ENCODE results near the gene TRIM65.

DNA sequence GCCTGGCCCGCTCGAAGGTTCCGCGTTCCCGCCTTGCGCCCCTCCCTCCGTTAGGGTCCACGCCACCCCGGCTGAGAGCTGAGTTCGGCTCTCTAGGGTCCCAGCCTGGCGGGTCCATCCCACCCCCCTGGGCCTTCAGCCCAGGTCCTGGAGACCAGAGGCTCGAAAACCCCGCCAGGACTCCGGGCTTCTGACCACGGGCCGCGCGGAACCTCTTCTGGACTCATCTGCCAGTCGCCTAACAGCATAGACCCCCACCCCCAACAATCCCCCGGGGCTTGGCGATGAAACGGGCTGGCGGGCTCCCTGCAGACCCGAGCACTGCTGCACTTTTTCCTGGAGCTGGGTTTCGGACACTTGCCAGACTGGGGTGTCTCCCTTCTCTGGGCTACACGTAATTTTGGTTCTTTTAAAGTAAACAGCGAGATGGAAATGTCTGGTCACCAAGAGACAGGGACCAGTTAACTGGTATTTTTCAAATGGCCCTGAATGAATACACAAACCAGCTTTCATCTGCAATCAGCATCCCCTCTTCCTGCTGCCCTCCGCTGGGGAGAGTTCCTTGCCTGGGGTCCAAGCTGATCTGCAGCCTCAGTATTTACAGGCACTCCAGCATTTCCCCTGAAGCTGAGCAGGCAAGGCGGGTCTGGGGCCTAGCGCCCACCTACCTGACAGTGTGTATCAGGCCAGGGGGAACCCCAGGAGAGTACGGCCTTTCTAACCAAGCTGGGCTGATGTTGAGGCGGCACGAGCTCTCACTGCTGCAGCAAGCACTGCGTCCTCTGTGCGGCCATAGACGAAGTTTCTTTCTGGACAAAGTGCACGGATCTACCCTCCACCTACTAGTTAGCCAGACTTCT is 639 bp upstream of the TRIM65 start:
- TF ChIP-seq, protein P1, sequence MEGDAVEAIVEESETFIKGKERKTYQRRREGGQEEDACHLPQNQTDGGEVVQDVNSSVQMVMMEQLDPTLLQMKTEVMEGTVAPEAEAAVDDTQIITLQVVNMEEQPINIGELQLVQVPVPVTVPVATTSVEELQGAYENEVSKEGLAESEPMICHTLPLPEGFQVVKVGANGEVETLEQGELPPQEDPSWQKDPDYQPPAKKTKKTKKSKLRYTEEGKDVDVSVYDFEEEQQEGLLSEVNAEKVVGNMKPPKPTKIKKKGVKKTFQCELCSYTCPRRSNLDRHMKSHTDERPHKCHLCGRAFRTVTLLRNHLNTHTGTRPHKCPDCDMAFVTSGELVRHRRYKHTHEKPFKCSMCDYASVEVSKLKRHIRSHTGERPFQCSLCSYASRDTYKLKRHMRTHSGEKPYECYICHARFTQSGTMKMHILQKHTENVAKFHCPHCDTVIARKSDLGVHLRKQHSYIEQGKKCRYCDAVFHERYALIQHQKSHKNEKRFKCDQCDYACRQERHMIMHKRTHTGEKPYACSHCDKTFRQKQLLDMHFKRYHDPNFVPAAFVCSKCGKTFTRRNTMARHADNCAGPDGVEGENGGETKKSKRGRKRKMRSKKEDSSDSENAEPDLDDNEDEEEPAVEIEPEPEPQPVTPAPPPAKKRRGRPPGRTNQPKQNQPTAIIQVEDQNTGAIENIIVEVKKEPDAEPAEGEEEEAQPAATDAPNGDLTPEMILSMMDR (IDR thresholded peaks at IDR 0.05 in 2 of 3, conservative IDR thresholded peaks at IDR 0.05 in 1 of 3; ENCODE audit: control insufficient read depth in 2 of 3, extremely low read depth in 1 of 3, insufficient read depth in 1 of 3, low read depth in 3 of 3, low read length in 3 of 3): no peak
- TF ChIP-seq RAD21 (IDR thresholded peaks at IDR 0.05; ENCODE audit: insufficient read depth, low read depth, low read length): no peak
- TF ChIP-seq ZNF622 (IDR thresholded peaks at IDR 0.05): no peak

Measured in GM12878 (cell line).